HG02571 (cell line): ENCODE results near the gene PGS1.

Experiments used
- ATAC-seq: cut with Tn5 transposase; IDR thresholded peaks from one replicate; pipeline ENCODE4 v1.9.1; 2021; ENCODE audit warnings: mild to moderate bottlenecking, moderate library complexity; ENCODE audit not compliant: unreplicated experiment

PGS1 gene

DNA sequence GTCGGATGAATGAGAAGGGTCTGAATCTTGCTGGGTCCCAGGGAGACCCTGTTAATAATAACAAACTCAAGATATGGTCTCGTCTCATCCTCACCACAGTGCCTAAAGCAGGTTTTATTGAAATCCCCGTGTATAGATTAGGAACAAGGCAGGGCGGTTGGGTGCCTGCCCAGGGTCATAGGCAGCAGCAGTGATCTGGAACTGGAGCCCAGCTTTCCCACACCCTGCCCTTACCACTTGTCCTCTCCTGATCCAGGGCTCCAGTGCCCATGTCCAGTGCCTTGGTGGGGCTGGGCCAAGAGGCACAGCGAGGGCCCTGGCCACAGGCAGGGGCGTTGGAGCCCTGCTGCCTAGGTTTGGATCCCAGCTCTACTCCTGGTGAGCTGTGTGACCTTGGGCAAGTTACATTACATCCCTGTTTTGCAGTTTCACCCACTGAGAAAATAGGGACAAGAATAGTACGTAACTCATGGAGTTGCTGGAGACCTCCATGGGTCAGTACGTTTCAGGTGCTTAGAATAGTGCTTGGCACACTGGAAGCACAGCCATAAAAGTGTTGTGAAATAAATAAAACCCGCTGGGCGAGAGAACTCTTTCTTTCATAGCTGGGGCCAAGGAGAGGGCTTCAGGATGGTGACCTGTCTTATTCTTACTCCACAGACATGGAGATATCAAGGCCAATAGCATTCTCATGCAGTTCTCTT is 32.5 kb upstream of the PGS1 start:
- no peak for ATAC-seq

DNA sequence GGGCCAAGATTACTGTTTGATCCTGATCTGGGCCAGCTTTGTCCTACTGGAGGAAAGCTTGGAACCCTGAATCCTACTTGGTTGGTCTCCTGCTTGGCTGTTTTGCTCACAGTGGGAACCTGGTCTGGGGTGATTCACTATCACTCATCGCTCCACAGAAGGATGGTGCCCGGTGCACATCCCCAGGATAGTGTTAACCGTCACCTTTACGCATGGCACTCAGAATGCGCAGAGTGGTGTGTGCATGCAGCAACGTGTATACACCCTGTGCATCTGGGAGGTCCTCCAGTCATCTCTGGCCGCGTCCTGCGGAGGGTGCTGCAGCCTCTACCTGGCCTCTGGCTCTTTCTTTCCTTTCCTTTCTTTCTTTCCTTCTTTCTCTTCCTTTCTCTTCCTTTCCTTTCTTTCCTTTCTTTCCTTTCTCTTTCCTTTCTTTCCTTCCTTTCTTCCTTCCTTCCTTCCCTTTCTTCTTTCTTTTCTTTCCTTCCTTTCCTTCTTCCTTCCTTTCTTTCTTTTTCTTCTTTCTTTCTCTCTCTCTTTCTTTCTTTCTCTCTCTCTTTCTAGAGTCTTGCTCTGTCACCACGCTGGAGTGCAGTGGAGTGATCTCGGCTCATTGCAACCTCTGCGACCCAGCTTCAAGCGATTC is 31.7 kb upstream of the PGS1 start:
- no peak for ATAC-seq

DNA sequence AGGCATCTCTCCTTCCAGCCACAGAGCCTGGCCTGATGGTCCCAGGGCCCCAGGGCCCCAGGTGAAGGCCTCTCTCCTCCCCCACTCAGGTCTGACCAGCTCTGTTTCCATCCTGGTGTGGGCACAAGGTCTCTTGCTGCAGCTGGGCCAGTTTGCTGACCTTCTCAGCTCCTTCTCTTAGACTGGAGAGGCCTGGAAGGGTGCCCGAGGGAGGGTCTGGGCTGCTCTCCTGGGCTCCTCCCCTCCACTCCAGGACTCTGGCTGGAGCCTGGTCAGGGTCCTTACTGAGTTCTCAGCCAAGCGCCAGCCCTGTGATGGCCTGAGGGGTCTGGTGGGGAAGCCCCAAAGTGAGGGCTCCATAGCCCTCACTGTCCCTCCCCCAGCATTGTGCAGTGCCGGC is 31.0 kb upstream of the PGS1 start:
- ATAC-seq = no peak

DNA sequence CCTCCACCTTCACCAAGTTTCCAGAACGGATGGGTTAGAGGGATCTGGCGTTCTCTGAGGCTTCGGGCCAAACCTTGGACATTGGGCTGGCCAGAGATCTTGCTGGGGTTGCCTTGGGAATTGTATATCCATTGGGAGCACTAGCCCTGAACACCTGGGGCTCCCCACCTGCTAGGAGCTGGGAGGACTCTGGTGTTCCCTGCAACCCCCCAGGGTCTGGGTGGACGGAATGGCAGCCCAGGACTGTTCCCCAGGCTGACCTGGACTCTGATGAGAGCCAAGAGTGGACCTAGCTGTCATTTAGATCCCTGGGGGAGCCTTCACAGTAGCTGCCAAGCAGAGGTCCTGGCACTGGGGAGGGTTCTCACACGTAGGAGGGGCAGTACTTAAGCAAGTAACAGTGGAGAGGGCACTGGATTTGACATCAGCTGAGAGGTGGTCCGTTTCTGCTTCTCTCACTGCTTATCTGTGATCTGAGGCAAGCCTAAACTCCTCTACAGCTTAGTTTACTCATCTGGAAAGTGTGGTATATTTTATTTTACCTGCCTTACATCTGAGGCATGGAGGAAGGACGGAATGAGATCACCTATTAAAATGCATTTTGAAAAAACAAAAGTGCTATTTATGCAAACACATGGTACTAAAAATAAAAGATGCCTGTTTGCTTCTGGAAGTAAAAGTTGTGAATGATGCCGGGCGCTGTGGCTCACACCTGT is 30.2 kb upstream of the PGS1 start:
- no peak for ATAC-seq

DNA sequence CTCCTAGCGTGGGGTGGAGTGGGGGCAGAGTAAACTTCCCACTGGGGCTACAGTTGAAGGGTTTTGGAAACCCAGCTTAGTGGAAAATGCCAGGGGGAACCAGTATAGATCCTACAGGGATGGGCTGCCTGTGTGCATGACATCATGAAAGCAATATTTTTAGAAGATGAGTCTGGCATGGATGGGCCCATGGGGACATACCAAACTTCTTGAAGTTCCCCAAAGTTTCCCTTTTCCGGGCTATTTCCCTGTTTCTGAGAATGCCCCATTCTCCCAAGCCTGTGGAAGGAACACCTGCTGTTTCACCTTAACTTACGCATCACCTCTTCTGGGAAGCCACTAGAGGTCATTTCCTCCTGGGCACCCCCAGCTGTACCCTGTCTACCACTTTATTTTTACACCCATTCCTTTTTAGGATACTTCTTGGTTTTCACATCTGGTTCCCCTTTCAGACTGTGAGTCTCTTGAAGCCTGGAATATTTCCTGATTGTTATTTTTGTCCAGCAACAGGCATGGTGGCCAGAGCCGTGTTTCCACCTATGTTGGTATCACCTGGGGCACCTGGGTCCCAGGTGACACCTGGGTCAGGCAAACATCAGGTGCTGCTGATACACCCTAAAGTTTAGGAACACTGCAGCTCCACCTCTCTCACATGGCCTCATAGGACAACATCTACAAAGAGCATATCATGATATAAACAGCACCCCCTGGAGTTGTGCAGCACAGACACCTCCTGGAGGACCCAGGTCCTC is 28.4 kb upstream of the PGS1 start:
- ATAC-seq = no peak

DNA sequence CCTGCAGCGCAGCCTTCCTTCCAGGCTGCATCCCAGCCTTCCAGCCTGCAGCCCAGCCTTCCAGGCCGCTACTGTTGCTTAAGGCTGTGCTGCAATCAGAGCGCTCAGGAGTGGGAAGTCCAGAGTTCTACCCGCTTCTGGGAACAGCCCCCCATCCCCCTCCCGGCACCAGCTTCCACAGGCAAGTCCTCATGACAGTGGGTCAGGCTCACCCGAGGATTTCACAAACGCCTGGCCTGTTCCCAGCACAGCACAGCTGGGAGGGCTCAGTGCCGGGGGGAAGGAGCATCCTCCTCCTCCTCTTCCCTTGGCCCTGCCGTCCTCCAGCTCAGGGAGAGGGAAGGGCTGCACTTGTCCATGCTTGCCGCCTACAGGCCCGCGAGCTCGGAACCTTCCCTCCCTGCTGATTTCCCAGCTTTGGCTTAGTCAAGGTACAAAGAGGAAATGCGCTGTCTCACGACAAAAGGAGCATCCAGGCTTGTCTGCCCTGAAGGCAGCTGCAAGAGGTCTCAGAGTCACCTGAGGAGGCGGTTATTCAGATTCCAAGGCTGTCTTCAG is 26.9 kb upstream of the PGS1 start:
- no peak for ATAC-seq

DNA sequence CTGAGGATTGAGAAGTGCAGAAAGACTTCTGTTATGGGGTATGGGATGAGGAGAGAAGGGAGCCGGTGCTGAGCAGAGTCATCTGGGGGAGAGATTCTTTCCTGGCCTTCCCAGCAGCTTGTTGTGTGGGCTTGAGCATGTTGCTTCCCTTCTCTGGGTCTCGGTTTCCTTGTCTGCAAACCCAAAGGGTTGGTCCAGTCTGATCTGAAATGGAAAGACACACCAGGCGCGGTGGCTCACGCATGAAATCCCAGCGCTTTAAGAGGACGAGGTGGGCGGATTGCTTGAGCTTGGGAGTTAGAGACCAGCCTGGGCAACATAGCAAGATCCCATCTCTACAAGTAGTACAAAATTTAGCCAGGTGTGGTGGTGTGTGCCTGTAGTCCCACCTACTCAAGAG is 24.6 kb upstream of the PGS1 start:
- no peak for ATAC-seq

DNA sequence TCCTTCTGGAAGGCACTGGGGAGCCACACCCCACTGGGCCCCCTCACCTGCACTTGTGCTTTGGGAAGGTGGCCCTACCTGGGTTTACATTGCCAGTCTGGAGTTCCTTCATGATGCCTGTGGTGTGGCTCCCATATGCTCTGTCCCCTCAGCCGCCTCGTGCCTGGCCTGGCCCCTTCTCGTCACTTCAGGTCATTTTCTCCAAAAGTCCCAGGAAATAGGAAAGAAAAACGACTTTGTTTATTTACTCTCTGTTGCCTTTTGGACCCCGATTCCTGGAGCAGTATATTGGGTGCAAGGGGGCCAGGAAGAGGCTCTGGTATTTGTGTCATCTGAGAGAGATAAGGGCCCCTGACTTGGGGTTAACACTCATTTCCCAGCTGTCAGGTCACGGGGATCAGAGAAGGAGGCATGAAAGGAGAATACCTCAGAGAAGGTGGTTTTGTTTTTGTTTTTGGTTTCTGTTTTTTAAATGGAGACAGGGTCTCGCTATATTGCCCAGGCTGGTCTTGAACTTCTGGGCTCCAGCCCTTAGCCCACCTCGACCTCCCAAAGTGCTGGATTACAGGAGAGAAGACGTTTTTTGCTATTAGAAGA is 23.3 kb upstream of the PGS1 start:
- no peak for ATAC-seq

DNA sequence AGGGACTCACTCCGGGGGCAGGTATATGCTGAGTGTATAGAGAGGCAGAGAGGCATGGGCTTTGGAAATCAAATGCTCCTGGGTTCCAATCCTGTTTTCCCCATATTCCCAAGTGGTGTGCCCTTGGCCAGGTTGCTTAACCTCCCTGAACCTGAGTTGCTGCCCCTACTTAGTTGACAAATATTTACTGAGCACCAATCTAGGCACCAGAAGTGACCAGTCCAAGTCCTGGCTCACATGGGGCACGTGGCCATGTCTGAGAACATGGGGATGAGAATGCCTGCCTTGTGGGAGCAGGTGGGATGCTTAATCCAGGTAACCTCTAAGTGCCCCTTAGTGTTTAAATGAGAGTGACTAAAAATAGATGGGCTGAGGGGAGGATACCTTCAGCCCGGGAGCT is 22.7 kb upstream of the PGS1 start:
- ATAC-seq = no peak

DNA sequence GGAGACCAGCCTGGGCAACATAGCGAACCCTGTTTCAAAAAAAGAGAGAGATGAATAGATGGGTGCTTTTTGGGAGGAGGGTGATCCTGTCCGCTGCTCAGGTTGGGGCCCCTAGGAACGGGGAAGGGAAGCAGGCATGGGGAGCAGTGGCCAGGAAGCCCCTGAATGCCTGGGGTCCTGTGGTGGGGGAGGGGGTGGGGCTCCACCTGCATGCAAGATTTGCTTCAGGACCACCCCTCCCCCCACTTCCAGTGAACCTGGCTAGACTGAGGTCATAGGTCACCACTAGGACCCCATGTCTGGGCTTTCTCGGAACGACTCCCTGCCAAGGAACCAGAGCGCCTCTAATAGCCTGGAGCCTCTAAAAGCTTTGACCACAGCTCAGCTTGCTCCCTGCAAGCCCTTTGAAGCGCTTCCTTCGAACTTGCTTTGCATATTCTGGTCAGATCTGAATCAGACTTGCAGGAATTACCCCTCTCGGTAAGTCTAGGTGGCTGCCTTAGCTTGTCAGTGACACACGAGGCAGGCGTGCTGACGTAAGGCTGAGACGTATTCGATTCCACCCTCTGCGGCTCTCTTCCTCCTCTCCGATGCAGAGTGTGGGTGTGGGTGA is 22.2 kb upstream of the PGS1 start:
- no peak for ATAC-seq

DNA sequence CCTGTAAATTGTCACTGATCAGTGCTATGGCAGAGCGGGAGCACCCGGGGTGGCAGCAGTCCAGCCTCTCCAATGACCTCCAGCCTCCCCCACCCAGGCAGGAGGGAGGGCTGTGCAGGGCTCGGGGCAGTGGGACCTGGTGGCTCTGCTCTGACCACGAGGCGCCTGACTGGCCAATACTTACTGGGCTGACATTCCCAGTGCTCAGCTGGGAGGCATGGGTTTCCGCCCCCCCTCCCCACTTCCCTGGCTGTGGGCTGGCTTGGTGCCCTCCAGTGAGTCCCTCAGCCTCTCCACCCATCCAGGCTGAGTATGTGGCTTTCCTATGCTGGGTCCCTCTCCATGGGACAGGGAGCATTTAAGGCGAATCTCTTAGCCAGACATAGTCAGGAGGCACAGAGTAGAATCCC is 21.3 kb upstream of the PGS1 start:
- ATAC-seq = no peak

DNA sequence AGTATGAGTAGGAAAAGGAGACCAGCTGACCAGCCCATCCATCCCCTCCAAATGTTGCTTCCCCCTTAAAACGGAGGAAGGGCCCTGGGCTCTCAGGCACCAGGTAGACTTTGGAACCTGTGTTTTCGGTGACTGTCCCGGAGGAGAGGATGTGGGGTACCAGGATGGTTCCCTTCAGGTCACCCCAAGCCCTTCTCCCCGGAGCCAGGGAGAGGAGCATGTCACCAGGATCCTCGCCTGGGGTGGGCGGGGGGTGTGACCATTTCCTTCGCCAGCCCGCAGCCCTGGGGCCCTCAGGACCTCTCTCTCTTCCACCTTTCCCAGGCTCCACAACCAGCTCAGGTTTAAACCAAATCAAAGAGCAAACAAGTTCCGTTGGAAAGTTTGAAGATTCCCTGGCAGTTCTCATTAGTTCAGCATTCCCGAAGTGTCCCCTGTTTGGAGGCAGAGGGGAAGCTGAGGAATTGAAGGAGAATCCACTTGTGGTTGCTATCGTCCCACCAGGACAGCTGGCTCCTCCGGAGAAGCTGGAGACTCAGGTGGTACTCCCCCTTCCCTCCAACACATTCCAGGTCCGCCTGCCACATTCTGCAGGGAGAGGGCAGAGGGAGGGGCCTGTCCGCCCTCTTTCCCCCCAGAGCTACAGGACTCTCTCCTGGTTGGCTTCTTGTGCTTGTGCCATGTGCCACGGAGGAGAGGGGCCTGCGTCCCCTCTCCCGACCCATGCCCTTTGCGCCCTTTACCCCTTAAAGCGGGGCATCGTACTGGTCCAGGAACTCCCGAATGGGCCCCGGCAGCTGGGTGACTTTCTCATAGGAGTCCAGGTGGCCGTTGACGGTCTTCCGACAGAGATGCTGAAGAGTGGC is 20.5 kb upstream of the PGS1 start:
- no peak for ATAC-seq

DNA sequence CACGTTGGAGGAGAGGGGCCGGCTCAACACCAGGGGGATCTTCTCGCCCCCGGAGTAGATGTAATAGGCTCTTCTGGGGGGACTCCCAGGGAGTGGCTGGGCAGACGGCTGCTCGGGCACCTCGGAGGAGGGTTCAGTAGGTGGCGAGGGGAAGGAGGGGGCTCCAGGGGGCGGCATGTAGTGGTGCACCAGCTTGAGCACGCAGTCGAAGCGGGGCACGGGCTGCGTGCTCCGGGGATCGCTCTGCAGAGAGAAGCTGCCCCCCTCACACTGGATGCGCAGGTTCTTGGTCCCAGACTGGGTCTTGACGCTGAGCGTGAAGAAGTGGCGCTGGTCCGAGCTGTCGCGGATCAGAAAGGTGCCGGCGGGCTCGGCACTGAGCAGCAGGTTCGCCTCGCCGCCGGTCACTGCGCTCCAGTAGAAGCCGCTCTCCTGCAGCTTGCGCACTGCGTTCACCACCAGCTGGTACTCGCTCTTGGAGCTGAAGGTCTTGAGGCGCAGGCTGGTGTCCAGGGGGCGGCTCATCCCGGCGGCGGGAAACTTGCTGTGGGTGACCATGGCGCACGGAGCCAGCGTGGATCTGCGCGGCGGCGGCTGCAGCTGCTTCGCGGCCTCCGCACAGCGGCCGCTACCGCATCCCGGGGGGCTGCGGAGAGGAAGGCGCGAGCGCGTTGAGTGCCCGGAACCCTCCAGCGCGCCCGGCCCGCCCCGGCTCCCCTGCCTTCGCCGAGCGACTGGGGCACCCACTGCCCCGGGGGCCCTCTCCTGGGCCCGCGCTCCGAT is 19.7 kb upstream of the PGS1 start:
- no peak for ATAC-seq

DNA sequence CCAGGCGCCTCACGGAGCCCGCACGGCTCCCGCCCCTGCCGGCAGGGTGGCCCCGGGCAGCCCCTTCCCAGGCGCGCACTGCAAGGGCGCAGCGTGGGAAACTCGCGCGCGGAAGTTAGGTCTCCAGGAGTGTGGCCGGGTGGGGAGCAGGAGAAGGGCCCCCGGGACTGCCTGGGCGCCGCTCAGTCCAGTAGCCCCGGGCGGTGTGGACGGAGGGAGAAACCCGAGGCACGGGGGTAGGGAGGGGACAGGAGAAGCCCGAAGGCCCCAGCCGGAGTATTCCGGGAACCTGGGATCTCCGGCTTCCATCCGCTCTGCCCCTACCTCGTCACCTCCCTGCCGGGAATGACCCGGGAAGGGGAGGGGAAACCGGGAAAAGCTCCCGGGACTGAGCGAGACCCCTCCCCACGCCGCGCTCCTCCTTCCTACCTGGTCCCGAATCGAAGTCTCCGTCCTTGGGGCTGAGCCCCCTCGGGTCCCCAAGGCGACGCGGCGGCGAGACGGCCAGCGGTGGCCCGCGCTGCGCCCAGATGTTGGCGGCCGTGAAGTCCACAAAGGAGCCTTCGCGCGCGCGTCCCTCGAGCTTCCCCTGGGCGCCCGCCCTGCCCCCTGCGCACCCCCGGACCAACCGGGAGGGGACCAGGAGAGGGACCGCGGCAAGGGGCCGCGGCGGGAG is 19.0 kb upstream of the PGS1 start:
- peak; percentile 3 for ATAC-seq

DNA sequence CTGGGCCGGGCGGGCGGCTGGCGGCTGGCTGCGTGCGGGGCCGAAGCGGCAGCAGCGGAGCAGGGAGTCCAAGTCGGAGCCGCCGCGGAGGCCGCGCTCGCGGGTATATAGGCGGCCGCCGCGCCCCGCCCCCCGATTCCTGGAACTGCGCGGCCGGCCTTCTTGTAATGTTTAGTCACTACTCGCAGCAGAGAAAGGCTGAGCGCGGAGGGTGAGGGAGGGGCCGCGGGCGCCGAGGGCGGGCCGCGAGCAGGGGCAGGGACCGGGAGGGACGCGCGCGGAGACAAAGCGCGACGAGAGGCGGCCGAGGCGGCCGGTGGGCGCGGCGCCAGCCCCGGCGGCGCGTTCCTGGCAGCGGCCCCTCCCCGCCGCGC is 18.5 kb upstream of the PGS1 start, which contains the start of gene SOCS3:
TSS of gene SOCS3 (minus strand) at position 81 of the 374 bp plus-strand sequence. CDS start 982 bp downstream, outside the sequence.
- peak; percentile 52 for ATAC-seq

DNA sequence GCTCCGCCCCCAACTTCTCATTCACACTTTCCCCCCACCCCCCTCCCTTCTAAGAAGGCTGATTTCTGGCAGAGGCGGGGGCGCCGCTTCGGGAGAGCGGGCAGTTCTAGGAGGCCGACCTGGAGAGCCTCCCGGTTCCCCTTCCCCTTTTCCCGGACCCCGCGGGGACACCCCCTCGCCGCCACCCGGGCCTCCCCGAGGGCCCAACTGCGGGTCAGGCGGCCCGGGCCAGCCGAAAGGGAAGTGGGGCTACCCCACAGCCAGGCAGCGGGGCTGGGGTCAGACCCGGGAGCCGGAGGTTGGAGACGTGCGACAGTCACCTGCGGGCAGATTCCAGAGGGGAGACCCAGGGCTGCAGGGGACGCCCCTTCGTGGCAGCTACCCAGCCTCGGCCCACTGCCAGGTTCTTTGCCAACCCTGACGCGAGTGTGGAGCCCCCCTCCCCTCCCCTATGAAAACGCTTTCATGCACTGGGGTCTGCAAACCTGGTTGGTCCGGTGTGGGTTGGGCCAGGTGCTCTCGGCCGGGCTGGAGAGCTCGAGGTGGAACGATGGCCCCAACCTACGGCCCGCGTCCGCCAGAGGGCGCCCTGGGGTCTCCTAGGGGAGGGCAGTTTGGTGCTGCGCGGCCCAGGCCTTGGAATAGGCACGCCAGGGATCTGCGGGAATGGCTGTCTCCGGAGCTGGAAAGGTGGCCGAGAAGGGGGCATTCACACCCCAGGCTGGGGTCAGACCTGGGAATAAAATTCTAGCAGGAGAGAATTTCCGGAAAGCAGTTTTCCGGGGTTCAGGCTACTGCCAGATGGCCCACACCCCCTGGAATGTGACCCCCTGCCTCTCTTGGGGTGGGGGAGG is 17.9 kb upstream of the PGS1 start:
- ATAC-seq = peak; percentile 27

DNA sequence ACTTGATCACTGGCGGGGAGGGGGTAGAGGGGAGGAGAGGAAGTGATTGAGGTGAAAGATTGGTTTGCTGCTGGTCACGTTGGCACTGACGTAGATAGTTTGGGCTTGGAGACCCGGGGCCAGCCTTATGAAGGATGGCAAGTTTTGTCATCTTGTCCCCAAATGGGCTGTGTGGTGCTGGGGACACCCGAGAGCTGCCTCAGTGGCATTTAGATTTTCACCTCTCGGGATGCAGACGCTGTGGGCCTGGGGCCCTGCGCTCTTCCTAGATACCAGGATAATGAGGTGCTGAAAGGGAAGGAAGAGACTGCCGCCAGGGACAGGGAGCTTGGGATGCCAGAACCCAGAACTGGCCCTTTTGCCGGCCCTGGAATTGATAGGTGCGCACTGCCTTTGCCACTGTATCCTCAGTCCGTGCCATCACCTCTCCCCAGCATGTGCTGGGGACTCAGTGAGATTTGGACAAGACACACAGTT is 17.2 kb upstream of the PGS1 start:
- ATAC-seq = no peak
